Measurements from ENCODE around the gene BSX.
A peak's percentile ranks its signal among the peaks of the same experiment; 100 is the strongest.

DNA sequence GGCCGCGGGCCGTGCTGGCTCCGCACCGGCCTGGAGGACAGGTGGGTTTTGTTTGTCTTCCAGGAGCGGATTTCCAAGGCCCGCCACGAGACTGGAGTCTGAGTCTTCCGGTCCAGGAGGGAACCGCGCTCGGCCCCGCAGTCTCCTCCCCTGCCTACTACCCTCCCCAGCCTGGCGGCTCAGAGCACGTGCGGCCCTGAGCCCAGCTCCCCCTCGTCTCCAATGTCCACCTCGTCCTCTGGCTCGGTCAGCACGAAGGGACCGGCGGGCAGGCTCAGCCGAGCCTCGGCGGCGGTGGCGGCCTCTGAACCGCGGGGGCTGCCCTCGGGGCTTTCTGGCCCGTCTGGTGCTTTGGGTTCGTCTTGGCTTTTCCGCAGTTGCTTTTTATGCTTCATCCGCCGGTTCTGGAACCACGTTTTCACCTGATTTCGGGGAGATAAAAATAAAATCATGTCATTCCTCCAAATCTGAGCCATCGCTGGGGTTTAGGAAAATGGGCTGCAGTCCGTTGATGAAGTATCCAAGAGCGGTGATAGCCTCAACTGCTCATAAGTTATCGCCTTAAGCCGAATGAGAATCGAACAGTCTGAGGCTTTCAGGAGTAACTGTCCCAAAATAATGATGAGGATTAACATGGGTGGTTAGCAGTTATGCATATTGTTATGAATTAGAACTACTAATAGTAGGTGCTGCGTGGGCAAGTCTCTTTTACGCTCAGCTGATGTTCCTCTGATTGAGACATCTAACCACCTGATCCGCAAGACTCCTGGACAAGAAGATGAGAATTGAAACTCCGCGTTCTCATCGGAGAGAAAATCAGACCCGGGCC lies 4.0 kb downstream of the BSX start:
- TF ChIP-seq EZH2phosphoT487 (IDR thresholded peaks at IDR 0.05; ENCODE audit: insufficient read depth, low read depth): peak; percentile 64; the same call in 1 of the 2 replicates
- TF ChIP-seq EZH2 (IDR thresholded peaks at IDR 0.05; ENCODE audit: insufficient read depth, poor library complexity, severe bottlenecking): peak; percentile 44

Data from GM23248 (cell line).